D341Med (cell line): ENCODE measurements around the gene FLNB.
A peak's percentile ranks its signal among the peaks of the same experiment; 100 is the strongest.

ENCODE experiments used
- DNase-seq: peaks from one replicate; pipeline ENCODE4 v3.0.0; 2012; ENCODE audit warnings: low spot score

The FLNB gene

GRCh38 chr3:58008141-58009025, at the start of gene FLNB:
FLNB (plus strand) TSS chr3:58008422; CDS start chr3:58008565, 143 bp downstream.
- peak; percentile 100 for DNase-seq

GRCh38 chr3:57958642-57959422, 49.4 kb upstream of the FLNB start:
- no peak for DNase-seq

GRCh38 chr3:57959423-57960173, 48.6 kb upstream of the FLNB start:
- no peak for DNase-seq

- no peak for DNase-seq
Observed at GRCh38 chr3:57960174-57960505, 48.1 kb upstream of the FLNB start.

GRCh38 chr3:57961177-57961827, 46.9 kb upstream of the FLNB start:
- DNase-seq, result no peak

GRCh38 chr3:57961828-57962447, 46.3 kb upstream of the FLNB start:
- no peak for DNase-seq

- no peak for DNase-seq
Observed at GRCh38 chr3:57962448-57962834, 45.8 kb upstream of the FLNB start.

GRCh38 chr3:57963811-57964346, 44.3 kb upstream of the FLNB start:
- no peak for DNase-seq

- DNase-seq, result no peak
Observed at GRCh38 chr3:57966829-57967228, 41.4 kb upstream of the FLNB start.

GRCh38 chr3:57967590-57967989, 40.6 kb upstream of the FLNB start:
- no peak for DNase-seq

GRCh38 chr3:57968501-57968900, 39.7 kb upstream of the FLNB start:
- no peak for DNase-seq

- DNase-seq, result no peak
Observed at GRCh38 chr3:57971975-57972374, 36.2 kb upstream of the FLNB start.

- DNase-seq, result no peak
Observed at GRCh38 chr3:57972531-57973111, 35.6 kb upstream of the FLNB start.

GRCh38 chr3:57973715-57974477, 34.3 kb upstream of the FLNB start:
- DNase-seq, result no peak

- no peak for DNase-seq
Observed at GRCh38 chr3:57974796-57975388, 33.3 kb upstream of the FLNB start.

GRCh38 chr3:57977818-57978235, 30.4 kb upstream of the FLNB start:
- no peak for DNase-seq

GRCh38 chr3:57978316-57978715, 29.9 kb upstream of the FLNB start:
- DNase-seq, result no peak

- DNase-seq, result no peak
Observed at GRCh38 chr3:57980416-57980815, 27.8 kb upstream of the FLNB start.

GRCh38 chr3:57981483-57982087, 26.6 kb upstream of the FLNB start:
- DNase-seq, result no peak
